ENCODE results near the gene MTHFD1.
A peak's percentile ranks its signal among the peaks of the same experiment; 100 is the strongest.

The MTHFD1 gene

GRCh38 chr14:64495252-64495651 is 107.1 kb downstream of the MTHFD1 start:
- no peak for DNase-seq

GRCh38 chr14:64496764-64497163 is 108.6 kb downstream of the MTHFD1 start:
- no peak for DNase-seq

- DNase-seq = no peak
Measured at GRCh38 chr14:64500088-64500487, 111.9 kb downstream of the MTHFD1 start.

- DNase-seq = peak; percentile 70
Measured at GRCh38 chr14:64501411-64502171, 113.4 kb downstream of the MTHFD1 start.

GRCh38 chr14:64502456-64502855 is 114.3 kb downstream of the MTHFD1 start:
- DNase-seq = no peak

GRCh38 chr14:64502887-64503433 is 114.8 kb downstream of the MTHFD1 start:
- no peak for DNase-seq

GRCh38 chr14:64503434-64504309 is 115.5 kb downstream of the MTHFD1 start, which contains the start of gene ZBTB25:
Gene ZBTB25 (minus strand): TSS chr14:64503838. CDS start chr14:64490533, 13,305 bp downstream.
- peak; percentile 96 for DNase-seq

- DNase-seq = peak; percentile 88
Measured at GRCh38 chr14:64504310-64504896, 116.2 kb downstream of the MTHFD1 start, which contains the start of gene ZBTB1. Gene ZBTB1 (plus strand): TSS chr14:64504770. CDS start chr14:64521505, 16,735 bp downstream.

- peak; percentile 91 for DNase-seq
Measured at GRCh38 chr14:64504897-64505794, 117.0 kb downstream of the MTHFD1 start.

- DNase-seq = no peak
Measured at GRCh38 chr14:64506721-64507120, 118.6 kb downstream of the MTHFD1 start.

- DNase-seq = no peak
Measured at GRCh38 chr14:64507376-64508156, 119.4 kb downstream of the MTHFD1 start.

- no peak for DNase-seq
Measured at GRCh38 chr14:64508215-64508776, 120.1 kb downstream of the MTHFD1 start.

GRCh38 chr14:64509036-64509435 is 120.9 kb downstream of the MTHFD1 start:
- no peak for DNase-seq

Measured in fibroblast of skin of abdomen (primary cell).